Hematopoietic multipotent progenitor cell treated with erythropoietin and hydrocortisone succinate and interleukin-3 and kit ligand, for 17 days (in vitro differentiated cells): ENCODE data around the gene PDZD11.
"Not testable (repeated sequence)": the region's sequence is repeated elsewhere in the genome, so short reads cannot be mapped to it uniquely, and the experiment has no call there.

Experiments
- DNase-seq: peaks from one replicate; pipeline ENCODE4 v3.0.0-alpha.2; 2015; ENCODE audit warnings: low spot score

The PDZD11 gene

GRCh38 chrX:70289793-70290770 is at the start of gene PDZD11, which contains the start of gene KIF4A:
Gene PDZD11, minus strand, starts transcription at chrX:70289927. Its CDS starts 586 bp downstream, at chrX:70289341.
Gene KIF4A, plus strand, starts transcription at chrX:70290104. Its CDS starts 355 bp downstream, at chrX:70290459.
- DNase-seq: peak; percentile 64

GRCh38 chrX:70338290-70338689 is 48.6 kb upstream of the PDZD11 start:
- no peak for DNase-seq

GRCh38 chrX:70336767-70337166 is 47.0 kb upstream of the PDZD11 start:
- no peak for DNase-seq

GRCh38 chrX:70332600-70332999 is 42.9 kb upstream of the PDZD11 start:
- DNase-seq: no peak

- DNase-seq: no peak
Observed at GRCh38 chrX:70331161-70331560, 41.4 kb upstream of the PDZD11 start.

GRCh38 chrX:70324326-70324725 is 34.6 kb upstream of the PDZD11 start:
- no peak for DNase-seq

GRCh38 chrX:70323628-70324027 is 33.9 kb upstream of the PDZD11 start:
- not testable (repeated sequence) for DNase-seq

- DNase-seq: no peak
Observed at GRCh38 chrX:70322784-70323183, 33.1 kb upstream of the PDZD11 start.

GRCh38 chrX:70313503-70313902 is 23.8 kb upstream of the PDZD11 start:
- no peak for DNase-seq

- no peak for DNase-seq
Observed at GRCh38 chrX:70301716-70302115, 12.0 kb upstream of the PDZD11 start.

- DNase-seq: no peak
Observed at GRCh38 chrX:70293621-70294020, 3.9 kb upstream of the PDZD11 start.

GRCh38 chrX:70292788-70293187 is 3.1 kb upstream of the PDZD11 start:
- DNase-seq: no peak

GRCh38 chrX:70289168-70289792 is 447 bp downstream of the PDZD11 start:
- DNase-seq: peak; percentile 4

GRCh38 chrX:70281951-70282350 is 7.8 kb downstream of the PDZD11 start, which contains the start of gene RAB41:
Gene RAB41, plus strand, starts transcription at chrX:70282172. Its CDS starts 46 bp downstream, at chrX:70282218.
- DNase-seq: no peak

- no peak for DNase-seq
Observed at GRCh38 chrX:70280573-70280972, 9.2 kb downstream of the PDZD11 start.

GRCh38 chrX:70279081-70279480 is 10.6 kb downstream of the PDZD11 start:
- DNase-seq: no peak

- not testable (repeated sequence) for DNase-seq
Observed at GRCh38 chrX:70274029-70274428, 15.7 kb downstream of the PDZD11 start.

GRCh38 chrX:70268034-70268433 is 21.7 kb downstream of the PDZD11 start, which contains the start of gene ARR3:
Gene ARR3, plus strand, starts transcription at chrX:70268334. Its CDS starts 1,052 bp downstream, at chrX:70269386.
- no peak for DNase-seq

- DNase-seq: no peak
Observed at GRCh38 chrX:70264784-70265183, 24.9 kb downstream of the PDZD11 start.

- DNase-seq: peak; percentile 6
Observed at GRCh38 chrX:70262952-70263567, 26.7 kb downstream of the PDZD11 start.

- DNase-seq: no peak
Observed at GRCh38 chrX:70260104-70260503, 29.6 kb downstream of the PDZD11 start, which contains the start of gene P2RY4. Gene P2RY4, minus strand, starts transcription at chrX:70260204. Its CDS starts 580 bp downstream, at chrX:70259624.
